Neural crest cell (in vitro differentiated cells): Measurements from ENCODE around the gene TLK1. TPM values are rescaled to one million over a fixed set of nuclear protein-coding genes. Genes with fewer than 3 reads are reported as not detected.

Experiments
- DNase-seq: peaks from one replicate; pipeline ENCODE4 v3.0.0; 2021; ENCODE audit warnings: low read depth, mixed read lengths, low spot score
- H3K27ac Mint-ChIP-seq: one replicate; pipeline ENCODE4 v1.8.0; 2021; ENCODE audit warnings: mild to moderate bottlenecking, mixed read lengths; ENCODE audit not compliant: unreplicated experiment
- H3K27me3 Mint-ChIP-seq: 2 replicates; pipeline ENCODE4 v1.8.0; 2021; ENCODE audit warnings: low read depth, mild to moderate bottlenecking, mixed read lengths
- H3K36me3 Mint-ChIP-seq: 2 replicates; pipeline ENCODE4 v1.8.0; 2021; ENCODE audit warnings: low read depth, mild to moderate bottlenecking, mixed read lengths
- H3K4me1 Mint-ChIP-seq: 2 replicates; pipeline ENCODE4 v1.8.0; 2021; ENCODE audit warnings: mixed read lengths
- H3K4me3 Mint-ChIP-seq: one replicate; pipeline ENCODE4 v1.8.0; 2021; ENCODE audit warnings: mild to moderate bottlenecking, mixed read lengths
- H3K9me3 Mint-ChIP-seq: 2 replicates; pipeline ENCODE4 v1.8.0; 2021; ENCODE audit warnings: mixed read lengths
- total RNA-seq: library from RNA; stranded (reverse); gene quantifications from 2 replicates; pipeline ENCODE4 v1.2.1, GENCODE V29; 2021
- TF ChIP-seq, protein P1 (sequence below): fragments of 200-600 bp; sonication (generic); conservative IDR thresholded peaks from 2 replicates; pipeline ENCODE4 v1.5.0; 2021; ENCODE audit warnings: antibody characterized with exemption, mild to moderate bottlenecking

TLK1 gene
- total RNA-seq, 1 donor from 2014 or later: 65.5 TPM

DNA sequence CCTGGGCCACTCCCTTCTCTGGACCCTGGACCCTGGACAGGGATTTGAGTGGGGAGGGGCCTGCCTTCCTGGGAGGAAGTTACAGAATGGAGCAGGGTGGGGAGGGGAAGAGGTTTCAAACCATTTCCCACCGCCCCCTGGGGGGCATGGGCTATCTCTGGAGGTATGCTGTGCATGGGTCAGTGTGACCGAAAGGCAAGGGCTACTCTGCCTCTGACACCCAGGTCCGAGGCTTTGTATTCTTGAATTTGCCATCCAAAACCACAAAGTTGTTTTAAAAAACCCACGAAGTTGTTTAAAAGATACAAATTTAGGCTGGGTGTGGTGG, 184.8 kb downstream of the TLK1 start:
- H3K27ac Mint-ChIP-seq: no peak overlapping the region
- peaks cover 8% of the 10 kb centered on the region for H3K27me3 Mint-ChIP-seq
- no peaks in the 10 kb centered on the region for H3K9me3 Mint-ChIP-seq
- no peak overlapping the region for H3K4me3 Mint-ChIP-seq
- H3K4me1 Mint-ChIP-seq: peaks cover 18% of the 10 kb centered on the region
- no peaks in the 10 kb centered on the region for H3K36me3 Mint-ChIP-seq
- no peak for DNase-seq
- TF ChIP-seq, protein P1, sequence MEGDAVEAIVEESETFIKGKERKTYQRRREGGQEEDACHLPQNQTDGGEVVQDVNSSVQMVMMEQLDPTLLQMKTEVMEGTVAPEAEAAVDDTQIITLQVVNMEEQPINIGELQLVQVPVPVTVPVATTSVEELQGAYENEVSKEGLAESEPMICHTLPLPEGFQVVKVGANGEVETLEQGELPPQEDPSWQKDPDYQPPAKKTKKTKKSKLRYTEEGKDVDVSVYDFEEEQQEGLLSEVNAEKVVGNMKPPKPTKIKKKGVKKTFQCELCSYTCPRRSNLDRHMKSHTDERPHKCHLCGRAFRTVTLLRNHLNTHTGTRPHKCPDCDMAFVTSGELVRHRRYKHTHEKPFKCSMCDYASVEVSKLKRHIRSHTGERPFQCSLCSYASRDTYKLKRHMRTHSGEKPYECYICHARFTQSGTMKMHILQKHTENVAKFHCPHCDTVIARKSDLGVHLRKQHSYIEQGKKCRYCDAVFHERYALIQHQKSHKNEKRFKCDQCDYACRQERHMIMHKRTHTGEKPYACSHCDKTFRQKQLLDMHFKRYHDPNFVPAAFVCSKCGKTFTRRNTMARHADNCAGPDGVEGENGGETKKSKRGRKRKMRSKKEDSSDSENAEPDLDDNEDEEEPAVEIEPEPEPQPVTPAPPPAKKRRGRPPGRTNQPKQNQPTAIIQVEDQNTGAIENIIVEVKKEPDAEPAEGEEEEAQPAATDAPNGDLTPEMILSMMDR: no peak

DNA sequence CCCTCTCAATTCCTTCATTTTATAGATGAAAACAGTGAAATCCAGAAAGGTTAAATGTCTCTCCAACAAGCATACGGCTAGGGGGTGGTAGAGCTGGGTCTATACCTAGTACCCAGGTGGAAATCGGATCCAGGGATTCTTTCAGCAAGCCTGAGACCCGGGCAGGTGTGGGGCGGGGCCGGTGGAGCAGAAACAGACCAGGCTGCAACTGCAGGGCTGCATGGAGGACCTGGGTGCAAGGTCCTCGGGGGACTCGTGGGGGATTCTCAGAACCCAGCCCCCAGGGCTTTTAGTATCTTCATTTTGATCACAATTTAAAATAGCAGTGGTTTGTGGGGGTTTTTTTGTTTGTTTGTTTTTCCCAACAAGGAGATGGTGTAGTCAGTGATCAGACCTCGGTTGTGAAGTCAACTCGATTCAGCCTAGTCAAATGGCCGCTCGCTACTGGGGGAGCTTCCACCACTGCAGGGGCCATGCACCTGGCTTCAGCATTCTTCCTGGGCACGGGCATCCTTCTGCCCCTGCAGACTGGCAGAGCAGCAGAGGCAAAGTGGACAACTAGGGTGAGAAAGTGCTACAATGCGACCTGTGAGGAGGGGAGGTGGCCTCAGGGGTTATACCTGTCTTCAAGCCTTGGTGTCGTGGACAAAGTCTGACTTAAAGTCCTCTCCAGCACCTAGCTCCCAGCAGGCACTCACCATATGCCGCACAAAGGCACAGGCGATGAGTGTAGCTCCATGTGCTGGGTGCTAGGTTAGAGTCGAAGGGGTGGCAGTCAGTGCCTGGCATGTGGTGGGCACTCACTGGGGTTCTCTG, 185.4 kb downstream of the TLK1 start:
- Mint-ChIP-seq H3K27me3 (peaks cover 6% of the 10 kb centered on the region), H3K36me3 (no peaks in the 10 kb centered on the region), H3K4me1 (peaks cover 18% of the 10 kb centered on the region), H3K27ac (no peak overlapping the region), H3K9me3 (no peaks in the 10 kb centered on the region), H3K4me3 (peak overlapping the region; percentile 76)
- no peak for DNase-seq
- TF ChIP-seq, protein P1: no peak

DNA sequence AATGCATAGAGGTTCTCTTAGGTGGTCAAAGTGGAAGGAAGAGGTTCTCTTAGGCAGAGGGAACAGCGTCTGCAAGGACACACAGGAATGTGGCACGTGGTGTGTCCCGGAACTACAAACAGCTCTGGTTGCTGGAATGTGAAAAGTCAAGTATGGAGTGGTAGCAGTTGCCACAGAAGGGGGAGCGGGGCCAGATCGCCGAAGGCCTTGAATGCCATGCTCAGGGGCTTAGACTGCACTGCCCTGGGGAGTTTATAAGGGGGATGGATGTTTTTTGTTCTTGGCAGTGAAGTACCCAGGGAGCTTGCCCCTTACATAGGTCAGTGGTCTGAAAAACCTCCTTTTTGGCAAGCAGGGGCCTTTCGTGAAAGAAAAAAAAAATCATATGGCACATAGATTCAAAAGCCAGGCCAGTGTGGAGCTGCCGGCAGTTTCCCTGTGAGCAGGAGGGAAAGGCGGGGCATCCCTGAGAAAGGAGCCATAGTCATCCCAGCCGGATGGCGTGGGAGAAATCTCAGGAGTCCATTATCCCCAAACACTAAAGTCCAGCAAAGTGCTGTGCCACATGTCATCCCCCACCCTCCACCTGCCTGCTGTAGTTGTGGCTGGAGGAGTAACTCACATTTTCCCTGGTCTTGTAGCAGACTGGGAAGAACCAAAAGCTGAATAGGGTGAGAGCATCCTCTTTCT, 186.2 kb downstream of the TLK1 start:
- Mint-ChIP-seq H3K4me3 (peak overlapping the region; percentile 76), H3K36me3 (no peaks in the 10 kb centered on the region), H3K27ac (no peak overlapping the region), H3K27me3 (peaks cover 6% of the 10 kb centered on the region), H3K4me1 (peaks cover 18% of the 10 kb centered on the region), H3K9me3 (no peaks in the 10 kb centered on the region)
- no peak for DNase-seq
- TF ChIP-seq, protein P1: no peak

DNA sequence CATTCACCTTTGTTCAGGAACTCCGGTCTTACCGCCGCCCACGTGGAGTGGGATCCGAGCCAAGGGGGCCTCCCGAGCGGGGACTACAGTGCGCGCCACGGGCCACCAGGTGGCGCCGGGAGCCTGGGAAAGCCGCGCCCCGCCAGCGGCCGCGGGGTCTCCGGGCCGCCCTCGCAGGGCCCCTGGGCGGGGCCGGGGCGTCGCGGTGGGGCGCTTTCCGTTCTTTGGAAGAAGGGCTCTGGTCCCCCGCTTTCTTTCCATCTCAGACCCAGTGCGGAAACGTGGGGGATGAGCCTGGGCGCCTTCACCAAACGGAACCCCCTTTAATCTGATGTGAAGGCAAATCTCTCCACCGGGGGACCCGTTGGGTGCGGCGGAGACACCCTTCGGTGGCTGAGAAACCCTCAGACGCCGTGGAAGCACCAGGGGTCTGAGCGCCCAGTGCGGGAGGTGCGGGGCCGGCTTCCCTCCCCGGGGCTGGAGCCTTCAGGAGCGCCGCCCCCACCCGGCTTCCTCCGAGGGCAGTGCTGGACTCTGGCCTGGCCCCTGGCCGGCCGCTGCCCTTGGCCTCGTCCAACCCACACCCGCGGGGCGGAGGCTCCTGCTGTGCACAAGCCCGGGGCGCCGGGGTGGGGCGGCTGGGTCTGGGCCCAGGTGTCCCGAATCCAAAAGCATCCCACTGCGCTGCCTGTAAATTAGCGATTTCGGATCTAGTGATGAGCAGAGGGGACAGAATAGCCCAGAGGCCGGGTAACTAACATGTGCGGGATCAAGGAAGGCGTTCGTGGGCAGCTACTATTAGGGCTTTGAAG, 187.0 kb downstream of the TLK1 start:
- DNase-seq: peak; percentile 89
- TF ChIP-seq, protein P1: peak; percentile 96
- no peaks in the 10 kb centered on the region for H3K36me3 Mint-ChIP-seq
- H3K4me3 Mint-ChIP-seq: peak overlapping the region; percentile 85
- H3K4me1 Mint-ChIP-seq: peaks cover 18% of the 10 kb centered on the region
- H3K9me3 Mint-ChIP-seq: no peaks in the 10 kb centered on the region
- H3K27ac Mint-ChIP-seq: peak overlapping the region; percentile 83
- peaks cover 6% of the 10 kb centered on the region for H3K27me3 Mint-ChIP-seq

DNA sequence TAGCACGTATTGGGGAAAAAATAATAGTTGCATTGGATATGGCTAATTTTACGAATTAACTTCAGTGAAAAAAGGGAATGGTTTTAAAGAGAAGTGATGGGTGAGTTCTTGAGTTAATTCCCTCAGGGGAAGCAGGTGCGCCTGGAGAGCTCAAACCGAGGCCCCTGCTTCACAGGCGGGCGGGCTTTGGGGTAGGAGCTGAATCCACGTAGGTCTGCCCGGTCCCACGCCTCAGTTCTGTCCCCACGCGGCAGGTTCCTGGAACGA, 187.5 kb downstream of the TLK1 start:
- TF ChIP-seq, protein P1: no peak
- Mint-ChIP-seq H3K27me3 (peaks cover 6% of the 10 kb centered on the region), H3K36me3 (peaks cover 2% of the 10 kb centered on the region), H3K27ac (peak overlapping the region; percentile 83), H3K4me1 (peaks cover 18% of the 10 kb centered on the region), H3K4me3 (peak overlapping the region; percentile 85), H3K9me3 (no peaks in the 10 kb centered on the region)
- DNase-seq: no peak
